Neural progenitor cell (in vitro differentiated cells): ENCODE data around the gene TEX14.

Experiments
- CTCF ChIP-seq: fragments of 200-600 bp; sonication (generic); IDR thresholded peaks from 2 replicates; pipeline ENCODE4 v1.5.1; 2017; ENCODE audit warnings: antibody characterized with exemption, mild to moderate bottlenecking
- EZH2phosphoT487 ChIP-seq: fragments of 200-600 bp; sonication (generic); IDR thresholded peaks from 2 replicates; pipeline ENCODE4 v1.6.1; 2017; ENCODE audit warnings: antibody characterized with exemption

DNA sequence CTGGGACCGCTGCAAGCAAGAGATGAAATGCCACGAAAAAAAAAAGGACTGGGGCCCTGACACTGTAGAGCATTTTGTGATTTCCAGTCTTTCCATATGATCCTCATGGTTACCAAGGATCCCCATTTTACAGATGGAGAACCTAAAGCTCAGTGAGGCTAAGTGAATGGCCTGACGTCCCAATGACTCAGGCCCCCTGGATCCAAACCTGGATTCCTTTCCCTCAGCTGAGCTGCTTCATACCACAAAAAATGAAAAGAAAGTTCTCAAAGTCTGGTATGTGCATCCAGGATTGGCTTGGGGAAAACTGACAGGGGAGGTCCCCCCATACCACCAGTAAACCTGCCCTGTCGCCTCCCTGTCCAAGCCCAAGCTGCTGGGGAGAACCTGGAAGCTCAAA is 80.5 kb downstream of the TEX14 start:
- TF ChIP-seq CTCF (no peak), EZH2phosphoT487 (no peak)
